Sigmoid colon (tissue), 4 donors: ENCODE data around the gene ZNF787.

ENCODE experiments used
- EP300 ChIP-seq, 4 donors: sonication (generic); formaldehyde crosslinking; IDR thresholded peaks; one replicate each; pipeline ENCODE4 v1.6.1; 2017; ENCODE audit warnings: antibody characterized with exemption in 4 of 4
- POLR2A ChIP-seq, 2 donors: fragments of 450-650 bp; IDR thresholded peaks; one replicate each; pipeline ENCODE4 v1.6.1; 2016; ENCODE audit warnings: antibody characterized with exemption in 2 of 2, mild to moderate bottlenecking in 2 of 2, moderate library complexity in 2 of 2
- POLR2AphosphoS5 ChIP-seq, 4 donors: sonication (generic); formaldehyde crosslinking; IDR thresholded peaks; one replicate each; pipeline ENCODE4 v1.6.1; 2017; ENCODE audit warnings: antibody characterized with exemption in 4 of 4
- TF ChIP-seq, protein P1 (sequence below), 4 experiments: fragments of 450-650 bp in 3 of 4; fragments of 200-600 bp in 1 of 4; IDR thresholded peaks; one replicate each; pipeline ENCODE4 v1.5.1; 2016 to 2019; ENCODE audit warnings: antibody characterized with exemption in 4 of 4, mild to moderate bottlenecking in 3 of 4, moderate library complexity in 2 of 4

DNA sequence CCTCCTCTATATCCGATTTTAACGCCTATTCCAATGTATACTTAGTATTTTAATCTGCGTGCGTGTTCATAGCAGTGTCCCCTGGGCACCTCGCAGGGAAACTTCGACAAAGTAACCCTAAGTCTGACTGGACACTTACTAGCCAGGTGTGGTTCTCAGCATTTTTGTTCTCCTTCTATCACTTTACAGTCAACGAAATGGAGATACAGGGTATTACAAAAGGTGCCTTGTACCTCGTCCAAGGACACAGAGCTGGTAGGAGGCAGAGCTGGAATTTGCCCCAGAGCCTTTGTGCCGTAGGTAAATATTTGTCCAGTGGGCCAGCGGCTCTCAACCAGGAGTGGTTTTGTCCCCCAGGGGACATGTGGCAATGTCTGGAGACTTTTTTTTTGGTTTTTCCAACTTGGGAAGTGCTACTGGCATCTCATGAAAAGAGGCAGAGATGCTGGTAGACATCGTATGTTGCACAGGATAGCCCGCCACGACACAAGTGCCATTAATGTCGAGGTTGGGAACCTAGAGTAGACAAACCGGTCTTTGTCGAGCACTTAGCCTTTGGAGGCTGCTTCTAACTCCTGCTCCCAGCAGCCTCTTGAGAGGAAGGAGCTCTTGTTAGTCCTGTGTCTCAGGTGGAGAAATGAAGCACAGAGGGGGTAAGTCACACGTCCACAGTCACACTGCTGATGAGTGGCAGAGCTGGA is 21.1 kb upstream of the ZNF787 start:
- TF ChIP-seq POLR2A (IDR thresholded peaks at IDR 0.05) (no peak), POLR2AphosphoS5 (IDR thresholded peaks at IDR 0.05) (no peak), EP300 (IDR thresholded peaks at IDR 0.05) (no peak)
- TF ChIP-seq, protein P1, sequence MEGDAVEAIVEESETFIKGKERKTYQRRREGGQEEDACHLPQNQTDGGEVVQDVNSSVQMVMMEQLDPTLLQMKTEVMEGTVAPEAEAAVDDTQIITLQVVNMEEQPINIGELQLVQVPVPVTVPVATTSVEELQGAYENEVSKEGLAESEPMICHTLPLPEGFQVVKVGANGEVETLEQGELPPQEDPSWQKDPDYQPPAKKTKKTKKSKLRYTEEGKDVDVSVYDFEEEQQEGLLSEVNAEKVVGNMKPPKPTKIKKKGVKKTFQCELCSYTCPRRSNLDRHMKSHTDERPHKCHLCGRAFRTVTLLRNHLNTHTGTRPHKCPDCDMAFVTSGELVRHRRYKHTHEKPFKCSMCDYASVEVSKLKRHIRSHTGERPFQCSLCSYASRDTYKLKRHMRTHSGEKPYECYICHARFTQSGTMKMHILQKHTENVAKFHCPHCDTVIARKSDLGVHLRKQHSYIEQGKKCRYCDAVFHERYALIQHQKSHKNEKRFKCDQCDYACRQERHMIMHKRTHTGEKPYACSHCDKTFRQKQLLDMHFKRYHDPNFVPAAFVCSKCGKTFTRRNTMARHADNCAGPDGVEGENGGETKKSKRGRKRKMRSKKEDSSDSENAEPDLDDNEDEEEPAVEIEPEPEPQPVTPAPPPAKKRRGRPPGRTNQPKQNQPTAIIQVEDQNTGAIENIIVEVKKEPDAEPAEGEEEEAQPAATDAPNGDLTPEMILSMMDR (IDR thresholded peaks at IDR 0.05), result no peak
